Measurements from ENCODE around the gene UGT1A3.

Gene UGT1A3

DNA sequence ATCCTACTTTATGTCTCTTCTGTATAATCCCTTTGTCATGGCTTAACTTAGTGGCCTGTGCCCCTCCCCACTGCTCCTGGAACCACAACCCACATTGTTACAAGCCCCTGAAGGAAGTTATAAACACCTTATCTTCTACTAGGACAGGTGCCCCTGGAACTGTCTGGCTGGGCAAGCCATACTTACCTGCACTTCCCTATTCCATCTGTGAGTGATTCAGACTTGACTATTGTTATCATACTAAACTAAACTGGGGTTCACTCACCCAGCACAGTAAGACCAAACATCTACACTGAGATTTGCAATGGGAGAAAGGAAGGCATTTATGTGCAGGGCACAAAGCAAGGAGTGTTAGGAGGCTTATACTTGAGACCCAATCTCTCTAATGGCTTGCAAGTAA lies 39.8 kb upstream of the UGT1A3 start:
- TF ChIP-seq, protein P1, sequence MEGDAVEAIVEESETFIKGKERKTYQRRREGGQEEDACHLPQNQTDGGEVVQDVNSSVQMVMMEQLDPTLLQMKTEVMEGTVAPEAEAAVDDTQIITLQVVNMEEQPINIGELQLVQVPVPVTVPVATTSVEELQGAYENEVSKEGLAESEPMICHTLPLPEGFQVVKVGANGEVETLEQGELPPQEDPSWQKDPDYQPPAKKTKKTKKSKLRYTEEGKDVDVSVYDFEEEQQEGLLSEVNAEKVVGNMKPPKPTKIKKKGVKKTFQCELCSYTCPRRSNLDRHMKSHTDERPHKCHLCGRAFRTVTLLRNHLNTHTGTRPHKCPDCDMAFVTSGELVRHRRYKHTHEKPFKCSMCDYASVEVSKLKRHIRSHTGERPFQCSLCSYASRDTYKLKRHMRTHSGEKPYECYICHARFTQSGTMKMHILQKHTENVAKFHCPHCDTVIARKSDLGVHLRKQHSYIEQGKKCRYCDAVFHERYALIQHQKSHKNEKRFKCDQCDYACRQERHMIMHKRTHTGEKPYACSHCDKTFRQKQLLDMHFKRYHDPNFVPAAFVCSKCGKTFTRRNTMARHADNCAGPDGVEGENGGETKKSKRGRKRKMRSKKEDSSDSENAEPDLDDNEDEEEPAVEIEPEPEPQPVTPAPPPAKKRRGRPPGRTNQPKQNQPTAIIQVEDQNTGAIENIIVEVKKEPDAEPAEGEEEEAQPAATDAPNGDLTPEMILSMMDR (IDR thresholded peaks at IDR 0.05): no peak

DNA sequence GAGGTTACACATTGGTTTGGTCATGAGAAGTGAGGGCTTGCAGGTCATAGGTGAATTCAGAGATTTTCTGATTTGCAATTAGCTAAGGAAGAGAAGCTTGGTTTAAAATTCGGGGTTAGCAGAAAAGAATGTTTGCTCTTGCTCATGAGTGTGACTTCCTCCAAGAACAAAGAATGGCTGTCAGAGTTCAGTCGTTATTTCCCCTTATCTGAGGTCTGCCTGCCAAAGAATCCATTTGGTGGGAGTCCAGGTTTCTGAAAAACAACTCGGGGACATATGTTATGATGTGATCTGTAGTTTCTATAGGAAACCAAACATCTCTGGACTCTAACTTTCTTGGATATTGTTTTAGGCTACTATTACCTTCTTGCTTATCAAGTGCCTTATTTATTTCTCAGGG lies 39.3 kb upstream of the UGT1A3 start:
- TF ChIP-seq, protein P1 (IDR thresholded peaks at IDR 0.05): no peak

- TF ChIP-seq, protein P1 (IDR thresholded peaks at IDR 0.05): no peak
These were observed 38.4 kb upstream of the UGT1A3 start for GRCh38 chr2:233690444-233690843.

GRCh38 chr2:233691443-233692433 lies 37.1 kb upstream of the UGT1A3 start:
- TF ChIP-seq, protein P1 (IDR thresholded peaks at IDR 0.05): no peak

- TF ChIP-seq, protein P1 (IDR thresholded peaks at IDR 0.05): no peak
These were observed 36.2 kb upstream of the UGT1A3 start, which contains the start of gene UGT1A6 for GRCh38 chr2:233692648-233693047. Gene UGT1A6, plus strand, starts transcription at chr2:233692890. Its CDS starts 115 bp downstream, at chr2:233693005.

DNA sequence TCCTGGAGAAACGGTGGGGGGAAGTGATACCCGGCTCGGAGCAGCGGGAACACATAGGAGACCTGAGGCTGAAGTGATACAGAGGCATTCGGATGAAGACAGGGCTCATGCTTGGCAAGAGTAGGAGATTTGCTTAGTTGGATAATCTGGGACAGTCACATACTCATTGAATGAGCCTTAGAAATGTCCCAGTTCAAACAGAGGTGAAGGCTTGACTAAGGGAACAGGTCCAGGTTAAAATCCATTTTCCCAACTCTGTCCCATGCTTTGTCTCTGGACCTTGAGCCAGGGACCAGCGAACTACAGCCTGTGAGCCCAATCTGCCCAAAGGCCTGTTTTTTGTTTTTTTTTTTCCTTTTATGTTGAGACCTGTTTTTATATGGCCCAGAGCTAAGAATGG lies 34.9 kb upstream of the UGT1A3 start:
- TF ChIP-seq, protein P1 (IDR thresholded peaks at IDR 0.05): no peak

GRCh38 chr2:233698740-233699139 lies 30.1 kb upstream of the UGT1A3 start:
- TF ChIP-seq, protein P1 (IDR thresholded peaks at IDR 0.05): no peak

Measured in LNCAP (cell line).